PFSK-1 (cell line): ENCODE measurements around the gene HEG1.

ENCODE experiments used
- POLR2AphosphoS5 ChIP-seq: IDR thresholded peaks from 2 replicates; pipeline ENCODE4 v1.6.1; 2012; ENCODE audit warnings: low read depth, mild to moderate bottlenecking, control low read depth, low read length, moderate library complexity
- SIN3A ChIP-seq: IDR thresholded peaks from 2 replicates; pipeline ENCODE4 v1.6.1; 2012; ENCODE audit warnings: mild to moderate bottlenecking, low read length, moderate library complexity, borderline replicate concordance; ENCODE audit not compliant: insufficient read depth
- TF ChIP-seq, protein P1 (sequence below), 2 experiments: IDR thresholded peaks; 2 replicates each; pipeline versions ENCODE4 v1.6.1 to v1.8.0; 2011 to 2012; ENCODE audit warnings: low read depth in 2 of 2, low read length in 2 of 2, control low read depth in 1 of 2, inconsistent platforms in 1 of 2, mild to moderate bottlenecking in 1 of 2, moderate library complexity in 1 of 2; ENCODE audit not compliant: insufficient read depth in 1 of 2

DNA sequence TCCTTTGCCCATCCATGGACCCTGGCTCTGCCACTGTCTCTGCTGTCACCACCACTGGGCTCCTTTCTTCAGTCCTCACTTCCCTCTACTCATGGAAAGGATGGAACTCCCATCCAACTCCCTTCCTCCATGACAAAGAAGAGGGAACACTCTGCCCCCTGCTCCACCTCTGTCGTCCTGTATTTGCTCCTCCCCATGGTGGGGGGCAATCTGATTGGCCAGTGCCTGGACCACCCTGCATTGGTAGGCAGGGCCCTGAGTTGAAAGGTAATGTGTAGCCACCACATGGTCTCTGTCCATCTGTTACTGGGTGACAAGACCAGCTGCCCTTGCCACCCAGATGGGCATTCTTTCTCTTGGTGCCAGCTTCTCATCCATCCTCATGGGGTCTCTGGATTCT lies 20.7 kb upstream of the HEG1 start:
- TF ChIP-seq POLR2AphosphoS5 (no peak), SIN3A (no peak)
- TF ChIP-seq, protein P1, sequence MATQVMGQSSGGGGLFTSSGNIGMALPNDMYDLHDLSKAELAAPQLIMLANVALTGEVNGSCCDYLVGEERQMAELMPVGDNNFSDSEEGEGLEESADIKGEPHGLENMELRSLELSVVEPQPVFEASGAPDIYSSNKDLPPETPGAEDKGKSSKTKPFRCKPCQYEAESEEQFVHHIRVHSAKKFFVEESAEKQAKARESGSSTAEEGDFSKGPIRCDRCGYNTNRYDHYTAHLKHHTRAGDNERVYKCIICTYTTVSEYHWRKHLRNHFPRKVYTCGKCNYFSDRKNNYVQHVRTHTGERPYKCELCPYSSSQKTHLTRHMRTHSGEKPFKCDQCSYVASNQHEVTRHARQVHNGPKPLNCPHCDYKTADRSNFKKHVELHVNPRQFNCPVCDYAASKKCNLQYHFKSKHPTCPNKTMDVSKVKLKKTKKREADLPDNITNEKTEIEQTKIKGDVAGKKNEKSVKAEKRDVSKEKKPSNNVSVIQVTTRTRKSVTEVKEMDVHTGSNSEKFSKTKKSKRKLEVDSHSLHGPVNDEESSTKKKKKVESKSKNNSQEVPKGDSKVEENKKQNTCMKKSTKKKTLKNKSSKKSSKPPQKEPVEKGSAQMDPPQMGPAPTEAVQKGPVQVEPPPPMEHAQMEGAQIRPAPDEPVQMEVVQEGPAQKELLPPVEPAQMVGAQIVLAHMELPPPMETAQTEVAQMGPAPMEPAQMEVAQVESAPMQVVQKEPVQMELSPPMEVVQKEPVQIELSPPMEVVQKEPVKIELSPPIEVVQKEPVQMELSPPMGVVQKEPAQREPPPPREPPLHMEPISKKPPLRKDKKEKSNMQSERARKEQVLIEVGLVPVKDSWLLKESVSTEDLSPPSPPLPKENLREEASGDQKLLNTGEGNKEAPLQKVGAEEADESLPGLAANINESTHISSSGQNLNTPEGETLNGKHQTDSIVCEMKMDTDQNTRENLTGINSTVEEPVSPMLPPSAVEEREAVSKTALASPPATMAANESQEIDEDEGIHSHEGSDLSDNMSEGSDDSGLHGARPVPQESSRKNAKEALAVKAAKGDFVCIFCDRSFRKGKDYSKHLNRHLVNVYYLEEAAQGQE (IDR thresholded peaks at IDR 0.05; ENCODE audit: insufficient read depth in 1 of 2, low read depth in 2 of 2, low read length in 2 of 2), result no peak
